ENCODE data around the gene PEX14.

GRCh38 chr1:10429868-10430215 is 44.9 kb upstream of the PEX14 start:
- TF ChIP-seq EP300 (IDR thresholded peaks at IDR 0.05) (no peak), POLR2A (IDR thresholded peaks at IDR 0.05) (no peak)
